ENCODE data around the gene CAMKMT.

DNA sequence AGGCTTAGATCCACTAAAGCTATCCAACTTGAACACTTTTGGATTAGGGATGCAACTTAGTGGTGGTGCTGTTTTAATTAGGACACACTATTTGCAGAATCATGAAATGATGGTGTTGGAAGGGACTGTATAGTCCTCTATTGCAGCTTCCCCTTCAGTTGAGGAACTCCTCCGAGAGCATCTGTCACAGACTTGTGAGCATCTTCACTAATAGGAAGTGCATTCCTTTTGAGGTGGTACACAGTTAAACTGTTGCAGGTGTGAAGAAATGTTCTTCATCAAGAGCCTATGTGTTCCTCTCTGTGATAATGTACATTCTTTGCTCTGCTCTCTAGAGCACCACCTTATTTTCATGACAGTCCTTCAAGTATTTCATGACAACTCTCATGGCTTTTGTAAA is 197.4 kb downstream of the CAMKMT start:
- TF ChIP-seq, protein P1, sequence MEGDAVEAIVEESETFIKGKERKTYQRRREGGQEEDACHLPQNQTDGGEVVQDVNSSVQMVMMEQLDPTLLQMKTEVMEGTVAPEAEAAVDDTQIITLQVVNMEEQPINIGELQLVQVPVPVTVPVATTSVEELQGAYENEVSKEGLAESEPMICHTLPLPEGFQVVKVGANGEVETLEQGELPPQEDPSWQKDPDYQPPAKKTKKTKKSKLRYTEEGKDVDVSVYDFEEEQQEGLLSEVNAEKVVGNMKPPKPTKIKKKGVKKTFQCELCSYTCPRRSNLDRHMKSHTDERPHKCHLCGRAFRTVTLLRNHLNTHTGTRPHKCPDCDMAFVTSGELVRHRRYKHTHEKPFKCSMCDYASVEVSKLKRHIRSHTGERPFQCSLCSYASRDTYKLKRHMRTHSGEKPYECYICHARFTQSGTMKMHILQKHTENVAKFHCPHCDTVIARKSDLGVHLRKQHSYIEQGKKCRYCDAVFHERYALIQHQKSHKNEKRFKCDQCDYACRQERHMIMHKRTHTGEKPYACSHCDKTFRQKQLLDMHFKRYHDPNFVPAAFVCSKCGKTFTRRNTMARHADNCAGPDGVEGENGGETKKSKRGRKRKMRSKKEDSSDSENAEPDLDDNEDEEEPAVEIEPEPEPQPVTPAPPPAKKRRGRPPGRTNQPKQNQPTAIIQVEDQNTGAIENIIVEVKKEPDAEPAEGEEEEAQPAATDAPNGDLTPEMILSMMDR (IDR thresholded peaks at IDR 0.05) = no peak
- no peak for TF ChIP-seq EZH2 (IDR thresholded peaks at IDR 0.05; ENCODE audit: borderline replicate concordance, insufficient read depth, low read depth, low read length, poor library complexity, severe bottlenecking)

Data from B cell (primary cell).